Measurements from ENCODE around the gene STX8. TPM values are rescaled to one million over a fixed set of nuclear protein-coding genes. Genes with fewer than 3 reads are reported as not detected.
"Not testable (repeated sequence)": the region's sequence is repeated elsewhere in the genome, so short reads cannot be mapped to it uniquely, and the experiment has no call there.

Gene STX8
- total and polyA plus RNA-seq, 8 donors, result 21.6 to 559 (median 75.0) TPM

DNA sequence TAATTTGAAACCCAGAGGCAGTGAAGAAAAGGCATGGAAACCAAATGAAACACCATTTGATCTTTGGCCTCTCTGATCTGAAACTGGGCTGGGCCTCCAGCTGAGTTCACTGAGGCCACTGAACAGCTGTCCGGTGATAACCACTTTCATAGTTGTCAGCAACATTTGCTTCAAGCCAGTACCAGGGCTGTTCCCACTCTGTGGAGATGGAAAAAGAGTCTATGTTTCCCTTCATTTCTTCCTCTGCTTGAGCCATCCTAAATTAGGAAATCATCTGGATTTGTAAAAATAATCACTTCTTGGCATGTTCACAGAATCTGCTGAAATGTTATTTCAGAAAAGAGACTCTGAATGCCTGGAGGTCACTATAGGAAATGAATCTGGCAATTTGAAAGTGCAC lies 119.3 kb downstream of the STX8 start:
- DNase-seq, result peak in 1 of 2 donors; percentile 51
- intact Hi-C loops (cut with DNase I; ENCODE audit: low total_unique reads), result no loop called here
- H3K4me3 ChIP-seq, result no peak overlapping the region

DNA sequence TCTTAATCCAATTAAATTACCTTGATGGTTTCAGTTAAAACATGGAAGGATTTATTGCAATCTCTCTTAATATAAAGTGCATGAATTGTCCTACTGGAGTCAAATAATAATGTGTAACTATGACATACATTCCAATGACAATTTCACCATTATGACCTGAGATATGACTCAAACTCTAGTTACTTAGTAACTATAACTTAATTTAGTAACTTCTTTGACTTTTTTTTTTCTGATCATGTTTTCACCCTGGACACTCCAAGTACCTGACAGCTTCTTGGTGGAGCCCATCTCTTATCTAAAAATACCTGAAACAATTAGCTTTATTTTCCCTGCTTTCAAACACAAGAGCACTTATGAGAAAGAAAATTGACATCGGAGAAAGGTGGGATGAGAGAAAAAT lies 123.7 kb downstream of the STX8 start:
- intact Hi-C loops (cut with DNase I; ENCODE audit: low total_unique reads), result no loop called here
- H3K27me3 ChIP-seq, result no peaks in the 10 kb centered on the region
- peaks cover 0 to 8% (median 4%) of the 10 kb centered on the region in 4 donors for H3K4me1 ChIP-seq
- 86 to 95% (median 90%) methylated on average over 1 of the region's 1 CpG for WGBS, 5 donors
- H3K9me3 ChIP-seq, result no peaks in the 10 kb centered on the region
- DNase-seq, result no peak
- no peak overlapping the region for H3K27ac ChIP-seq
- TF ChIP-seq POLR2A (IDR thresholded peaks at IDR 0.05) (no peak), POLR2AphosphoS5 (IDR thresholded peaks at IDR 0.05) (no peak), EP300 (IDR thresholded peaks at IDR 0.05) (no peak)
- TF ChIP-seq, protein P1, sequence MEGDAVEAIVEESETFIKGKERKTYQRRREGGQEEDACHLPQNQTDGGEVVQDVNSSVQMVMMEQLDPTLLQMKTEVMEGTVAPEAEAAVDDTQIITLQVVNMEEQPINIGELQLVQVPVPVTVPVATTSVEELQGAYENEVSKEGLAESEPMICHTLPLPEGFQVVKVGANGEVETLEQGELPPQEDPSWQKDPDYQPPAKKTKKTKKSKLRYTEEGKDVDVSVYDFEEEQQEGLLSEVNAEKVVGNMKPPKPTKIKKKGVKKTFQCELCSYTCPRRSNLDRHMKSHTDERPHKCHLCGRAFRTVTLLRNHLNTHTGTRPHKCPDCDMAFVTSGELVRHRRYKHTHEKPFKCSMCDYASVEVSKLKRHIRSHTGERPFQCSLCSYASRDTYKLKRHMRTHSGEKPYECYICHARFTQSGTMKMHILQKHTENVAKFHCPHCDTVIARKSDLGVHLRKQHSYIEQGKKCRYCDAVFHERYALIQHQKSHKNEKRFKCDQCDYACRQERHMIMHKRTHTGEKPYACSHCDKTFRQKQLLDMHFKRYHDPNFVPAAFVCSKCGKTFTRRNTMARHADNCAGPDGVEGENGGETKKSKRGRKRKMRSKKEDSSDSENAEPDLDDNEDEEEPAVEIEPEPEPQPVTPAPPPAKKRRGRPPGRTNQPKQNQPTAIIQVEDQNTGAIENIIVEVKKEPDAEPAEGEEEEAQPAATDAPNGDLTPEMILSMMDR (IDR thresholded peaks at IDR 0.05), result no peak
- no peak overlapping the region for H3K4me3 ChIP-seq
- H3K36me3 ChIP-seq, result no peaks in the 10 kb centered on the region

More for the DNA sequence above, 119.3 kb downstream of the STX8 start:
- Histone ChIP-seq H3K27me3 (no peaks in the 10 kb centered on the region), H3K9me3 (peaks cover 0 to 5% (median 3%) of the 10 kb centered on the region in 4 donors), H3K4me1 (peaks cover 0 to 8% (median 4%) of the 10 kb centered on the region in 4 donors), H3K36me3 (peaks cover 0 to 5% (median 2%) of the 10 kb centered on the region in 4 donors), H3K27ac (peak overlapping the region in 1 of 5 donors; percentile 2)
- TF ChIP-seq EP300 (IDR thresholded peaks at IDR 0.05), result no peak
- WGBS, 5 donors, result 38 to 62% (median 52%) methylated on average over 1 of the region's 1 CpG

DNA sequence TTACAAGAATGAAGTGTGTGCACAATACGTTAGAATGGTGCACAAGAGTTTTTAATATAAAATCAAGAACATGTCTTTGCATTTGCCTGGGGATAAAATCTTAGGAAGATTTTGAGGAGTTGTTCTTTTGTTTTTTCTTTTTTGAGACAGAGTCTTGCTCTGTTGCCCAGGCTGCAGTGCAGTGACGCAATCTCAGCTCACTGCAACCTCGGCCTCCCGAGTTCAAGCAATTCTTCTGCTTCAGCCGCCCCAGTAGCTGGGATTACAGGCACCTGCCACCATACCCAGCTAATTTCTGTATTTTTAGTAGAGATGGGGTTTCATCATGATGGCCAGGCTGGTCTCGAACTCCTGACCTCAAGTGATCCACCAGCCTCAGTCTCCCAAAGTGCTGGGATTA lies 128.3 kb downstream of the STX8 start:
- H3K4me3 ChIP-seq; H3K27me3 ChIP-seq; intact Hi-C loops (cut with DNase I; ENCODE audit: low total_unique reads); DNase-seq; H3K4me1 ChIP-seq; H3K36me3 ChIP-seq; H3K9me3 ChIP-seq; H3K27ac ChIP-seq: not testable (repeated sequence)
- 93 to 97% (median 97%) methylated on average over 6 of the region's 6 CpGs for WGBS, 5 donors

DNA sequence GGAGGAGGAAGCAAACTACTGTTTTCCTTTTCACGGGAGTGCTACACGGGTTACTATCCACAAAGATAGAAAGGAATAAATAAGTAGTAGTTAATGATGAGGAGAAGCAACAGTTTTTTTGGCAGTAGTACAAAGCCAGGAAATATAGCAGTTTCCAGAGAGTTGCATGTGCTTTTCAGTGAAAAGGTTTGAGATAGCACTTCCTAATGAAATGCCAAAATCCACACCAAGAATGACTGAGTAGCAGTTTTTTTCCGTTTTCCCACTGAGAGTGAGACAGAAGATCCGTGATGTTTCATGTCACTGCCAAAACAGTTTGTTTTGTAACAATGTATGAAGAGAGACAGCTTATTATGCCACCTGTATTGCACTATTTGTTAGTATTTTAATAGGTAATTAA lies 129.1 kb downstream of the STX8 start:
- 76 to 83% (median 81%) methylated on average over 4 of the region's 4 CpGs for WGBS, 5 donors
- no peak for TF ChIP-seq EP300 (IDR thresholded peaks at IDR 0.05)
- TF ChIP-seq POLR2A (IDR thresholded peaks at IDR 0.05), result no peak
- TF ChIP-seq POLR2AphosphoS5 (IDR thresholded peaks at IDR 0.05), result no peak
- H3K27me3 ChIP-seq, result no peaks in the 10 kb centered on the region
- no peak overlapping the region for H3K4me3 ChIP-seq
- no peaks in the 10 kb centered on the region for H3K4me1 ChIP-seq
- H3K9me3 ChIP-seq, result no peaks in the 10 kb centered on the region
- H3K27ac ChIP-seq, result no peak overlapping the region
- intact Hi-C loops (cut with DNase I; ENCODE audit: low total_unique reads), result no loop called here
- H3K36me3 ChIP-seq, result no peaks in the 10 kb centered on the region
- no peak for DNase-seq

DNA sequence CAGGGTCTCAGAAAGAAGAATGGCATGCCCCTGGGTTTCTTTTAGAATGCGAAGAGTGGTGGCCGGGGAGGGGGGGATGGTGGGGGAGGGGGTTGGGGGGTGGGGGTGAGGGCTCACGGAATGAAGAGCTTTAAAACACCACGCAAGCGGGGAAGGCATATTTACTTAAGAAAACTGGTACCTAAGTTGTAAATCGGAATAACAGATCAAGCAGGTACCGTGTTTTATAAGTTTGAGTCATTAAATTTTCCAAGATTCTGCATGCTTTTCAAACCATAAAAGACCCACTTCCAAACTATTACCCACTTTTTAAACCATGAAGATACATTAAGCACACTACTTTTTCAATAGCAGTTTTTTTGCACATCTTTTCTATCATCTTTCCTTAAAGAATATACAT lies 130.2 kb downstream of the STX8 start:
- Histone ChIP-seq H3K4me1 (no peaks in the 10 kb centered on the region), H3K36me3 (no peaks in the 10 kb centered on the region), H3K4me3 (no peak overlapping the region), H3K27ac (no peak overlapping the region), H3K9me3 (no peaks in the 10 kb centered on the region), H3K27me3 (no peaks in the 10 kb centered on the region)
- no peak for DNase-seq
- 84 to 94% (median 88%) methylated on average over 7 of the region's 7 CpGs for WGBS, 5 donors
- no peak for TF ChIP-seq POLR2A (IDR thresholded peaks at IDR 0.05)
- TF ChIP-seq EP300 (IDR thresholded peaks at IDR 0.05), result no peak
- TF ChIP-seq, protein P1 (IDR thresholded peaks at IDR 0.05), result no peak
- no peak for TF ChIP-seq POLR2AphosphoS5 (IDR thresholded peaks at IDR 0.05)
- intact Hi-C loops (cut with DNase I; ENCODE audit: low total_unique reads), result no loop called here

DNA sequence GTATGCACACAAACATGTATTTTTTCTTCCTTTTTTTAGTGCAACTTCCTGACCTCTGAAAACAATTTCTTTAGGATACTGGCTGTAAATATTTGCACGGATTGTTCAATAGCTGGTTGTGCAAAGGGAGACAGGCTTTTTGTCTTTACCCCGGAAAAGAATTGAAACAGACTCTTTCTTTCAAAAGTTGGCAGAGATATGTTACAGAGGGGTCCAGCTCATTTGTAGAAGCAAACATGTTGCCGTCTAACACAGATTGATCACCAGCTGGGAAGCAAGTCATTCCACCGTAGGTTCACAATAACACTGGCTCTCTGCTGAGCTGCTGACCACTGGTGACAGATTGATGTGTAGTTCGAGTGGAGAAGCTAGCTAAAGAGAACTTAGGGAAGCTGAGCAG lies 130.9 kb downstream of the STX8 start:
- intact Hi-C loops (cut with DNase I; ENCODE audit: low total_unique reads), result no loop called here
- no peaks in the 10 kb centered on the region for H3K36me3 ChIP-seq
- 55 to 71% (median 58%) methylated on average over 5 of the region's 5 CpGs for WGBS, 5 donors
- H3K27ac ChIP-seq, result no peak overlapping the region
- no peaks in the 10 kb centered on the region for H3K4me1 ChIP-seq
- no peak overlapping the region for H3K4me3 ChIP-seq
- no peaks in the 10 kb centered on the region for H3K27me3 ChIP-seq
- TF ChIP-seq POLR2AphosphoS5 (IDR thresholded peaks at IDR 0.05), result no peak
- TF ChIP-seq, protein P1 (IDR thresholded peaks at IDR 0.05), result no peak
- no peak for TF ChIP-seq EP300 (IDR thresholded peaks at IDR 0.05)
- no peak for TF ChIP-seq POLR2A (IDR thresholded peaks at IDR 0.05)
- H3K9me3 ChIP-seq, result no peaks in the 10 kb centered on the region
- DNase-seq, result peak in 1 of 2 donors; percentile 34

Measured in stomach (tissue), 9 donors.